Astrocyte (in vitro differentiated cells and primary cell): ENCODE results near the gene SMOC1. TPM values are rescaled to one million over a fixed set of nuclear protein-coding genes. Genes with fewer than 3 reads are reported as not detected.

ENCODE experiments used
- DNase-seq: peaks from one replicate; pipeline ENCODE4 v3.0.0-alpha.2; 2010; ENCODE audit warnings: low read depth
- FAIRE-seq: peaks from 2 replicates; lab custom pipeline; 2011; peaks lifted over from hg19 to GRCh38; lab: Jason Lieb, UNC
- H2AFZ ChIP-seq: 2 replicates; pipeline ENCODE4 v1.6.0; 2012; ENCODE audit warnings: low read depth, low read length, inconsistent platforms
- H3K27ac ChIP-seq: 2 replicates; pipeline ENCODE4 v1.5.1; 2011; ENCODE audit warnings: low read depth, low read length, inconsistent platforms
- H3K27me3 ChIP-seq: 2 replicates; pipeline ENCODE4 v1.6.0; 2011; ENCODE audit warnings: low read length, inconsistent platforms; ENCODE audit not compliant: insufficient read depth
- H3K36me3 ChIP-seq: 2 replicates; pipeline ENCODE4 v1.5.1; 2011; ENCODE audit warnings: low read length, inconsistent platforms; ENCODE audit not compliant: insufficient read depth
- H3K4me1 ChIP-seq: 2 replicates; pipeline ENCODE4 v1.5.1; 2011; ENCODE audit warnings: low read length, inconsistent platforms; ENCODE audit not compliant: insufficient read depth
- H3K4me2 ChIP-seq: 2 replicates; pipeline ENCODE4 v1.6.0; 2012; ENCODE audit warnings: low read length, inconsistent platforms
- H3K4me3 ChIP-seq: 2 replicates; pipeline ENCODE4 v1.5.1; 2011; ENCODE audit warnings: low read depth, mild to moderate bottlenecking, low read length, inconsistent platforms; ENCODE audit not compliant: insufficient read depth
- H3K79me2 ChIP-seq: 2 replicates; pipeline ENCODE4 v1.6.0; 2012; ENCODE audit warnings: mild to moderate bottlenecking, low read length, inconsistent platforms; ENCODE audit not compliant: insufficient read depth
- H3K9ac ChIP-seq: 2 replicates; pipeline ENCODE4 v1.6.0; 2012; ENCODE audit warnings: mild to moderate bottlenecking, low read length, inconsistent platforms
- H3K9me3 ChIP-seq: 2 replicates; pipeline ENCODE4 v1.5.1; 2012; ENCODE audit warnings: low read depth, mild to moderate bottlenecking, low read length, inconsistent platforms; ENCODE audit not compliant: insufficient read depth
- H4K20me1 ChIP-seq: 2 replicates; pipeline ENCODE4 v1.6.0; 2012; ENCODE audit warnings: low read length, inconsistent platforms; ENCODE audit not compliant: insufficient read depth
- H3K27ac Mint-ChIP-seq: one replicate; pipeline ENCODE4 v1.8.0; 2021; ENCODE audit warnings: mild to moderate bottlenecking, mixed read lengths; ENCODE audit not compliant: unreplicated experiment
- H3K27me3 Mint-ChIP-seq: one replicate; pipeline ENCODE4 v1.8.0; 2021; ENCODE audit warnings: low read depth, mixed read lengths; ENCODE audit not compliant: unreplicated experiment
- H3K36me3 Mint-ChIP-seq: one replicate; pipeline ENCODE4 v1.8.0; 2021; ENCODE audit warnings: low read depth, mixed read lengths; ENCODE audit not compliant: unreplicated experiment
- H3K4me1 Mint-ChIP-seq: one replicate; pipeline ENCODE4 v1.8.0; 2021; ENCODE audit warnings: low read depth, mixed read lengths; ENCODE audit not compliant: unreplicated experiment
- H3K4me3 Mint-ChIP-seq: one replicate; pipeline ENCODE4 v1.8.0; 2021; ENCODE audit warnings: mild to moderate bottlenecking, moderate library complexity, mixed read lengths; ENCODE audit not compliant: unreplicated experiment
- H3K9me3 Mint-ChIP-seq: one replicate; pipeline ENCODE4 v1.8.0; 2021; ENCODE audit warnings: mild to moderate bottlenecking, mixed read lengths; ENCODE audit not compliant: unreplicated experiment
- CTCF ChIP-seq: IDR thresholded peaks from 2 replicates; pipeline ENCODE4 v1.5.1; 2011; ENCODE audit warnings: low read depth, mild to moderate bottlenecking, inconsistent platforms, low read length, moderate library complexity; ENCODE audit not compliant: insufficient read depth
- EZH2 ChIP-seq: IDR thresholded peaks from 2 replicates; pipeline ENCODE4 v1.6.1; 2012; ENCODE audit warnings: mild to moderate bottlenecking, low read length, inconsistent platforms; ENCODE audit not compliant: insufficient read depth
- total RNA-seq: library from RNA; stranded (reverse); gene quantifications from 2 replicates; pipeline ENCODE4 v1.2.1, GENCODE V29; 2021

Gene SMOC1
- total RNA-seq, 1 donor from 2014 or later = 0.16 TPM

DNA sequence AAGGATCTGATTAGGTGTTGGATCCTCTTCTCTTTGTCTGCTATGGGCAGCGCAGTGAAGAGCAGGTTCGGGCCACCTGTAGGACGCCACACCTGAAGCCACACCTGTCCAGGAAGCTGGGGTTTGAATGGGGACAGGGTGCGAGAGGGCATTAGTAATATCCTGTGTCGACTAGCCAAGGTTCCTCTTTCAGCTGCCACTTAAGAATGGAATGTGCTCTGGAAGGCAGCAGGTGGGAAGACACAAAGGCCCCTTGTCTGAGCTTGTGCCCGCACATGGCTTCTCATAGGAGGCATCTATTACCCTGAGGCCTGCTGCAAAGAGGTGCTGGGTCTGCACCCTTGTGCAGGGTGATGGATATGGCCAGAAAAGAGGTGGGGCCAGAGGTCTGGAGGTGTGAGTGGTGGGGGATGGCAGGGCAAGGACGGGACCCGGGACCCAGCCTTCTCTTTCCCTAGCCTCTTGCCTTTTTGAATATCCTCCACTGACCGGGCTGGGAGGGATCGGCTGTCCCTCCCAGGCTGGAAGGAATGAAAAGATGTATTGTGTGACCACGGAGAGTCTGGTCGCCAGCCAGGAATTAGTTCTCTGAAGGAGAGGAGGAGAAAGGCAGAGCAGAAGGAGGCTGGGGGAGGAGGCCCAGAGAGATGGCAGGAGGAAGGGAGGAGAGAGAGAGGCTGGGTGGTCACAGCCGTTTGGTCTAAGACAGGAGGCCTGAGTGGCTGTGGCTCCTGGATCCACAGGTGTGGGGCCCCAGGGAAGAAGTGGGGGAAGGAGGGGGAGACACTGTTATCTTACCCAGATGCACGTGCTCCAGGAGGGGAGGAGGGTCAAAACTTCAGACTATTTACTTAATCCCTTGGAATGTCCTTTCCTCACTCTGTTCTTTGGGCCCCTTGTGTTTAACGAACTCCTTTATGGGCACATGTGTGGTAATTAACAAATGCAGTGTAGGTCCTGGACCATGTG, 101.5 kb downstream of the SMOC1 start:
- Histone ChIP-seq H3K27me3 (no peaks in the 10 kb centered on the region), H3K27ac (no peak overlapping the region), H3K4me2 (no peak overlapping the region), H3K4me1 (no peaks in the 10 kb centered on the region), H4K20me1 (no peaks in the 10 kb centered on the region), H3K9ac (no peak overlapping the region), H3K9me3 (no peaks in the 10 kb centered on the region), H3K36me3 (no peaks in the 10 kb centered on the region), H3K4me3 (no peak overlapping the region), H2AFZ (no peak overlapping the region), H3K79me2 (no peaks in the 10 kb centered on the region)
- Mint-ChIP-seq H3K4me3 (no peak overlapping the region), H3K4me1 (peaks cover 5% of the 10 kb centered on the region), H3K36me3 (no peaks in the 10 kb centered on the region), H3K27me3 (peaks cover 17% of the 10 kb centered on the region), H3K9me3 (peaks cover 6% of the 10 kb centered on the region), H3K27ac (peak overlapping the region; percentile 15)
- FAIRE-seq (no peak), DNase-seq (no peak)
- no peak for TF ChIP-seq EZH2
- TF ChIP-seq CTCF = no peak

GRCh38 chr14:69982220-69982839, 103.1 kb downstream of the SMOC1 start:
- Histone ChIP-seq H3K9ac (no peak overlapping the region), H3K4me2 (no peak overlapping the region), H3K27ac (no peak overlapping the region), H2AFZ (no peak overlapping the region), H3K36me3 (no peaks in the 10 kb centered on the region), H4K20me1 (no peaks in the 10 kb centered on the region), H3K4me1 (no peaks in the 10 kb centered on the region), H3K9me3 (no peaks in the 10 kb centered on the region), H3K27me3 (no peaks in the 10 kb centered on the region), H3K4me3 (no peak overlapping the region), H3K79me2 (no peaks in the 10 kb centered on the region)
- no peak overlapping the region for H3K4me3 Mint-ChIP-seq
- TF ChIP-seq CTCF (no peak), EZH2 (no peak)
- H3K36me3 Mint-ChIP-seq = no peaks in the 10 kb centered on the region
- no peak for FAIRE-seq
- H3K27me3 Mint-ChIP-seq = peaks cover 9% of the 10 kb centered on the region
- H3K27ac Mint-ChIP-seq = no peak overlapping the region
- peaks cover 5% of the 10 kb centered on the region for H3K4me1 Mint-ChIP-seq
- peaks cover 4% of the 10 kb centered on the region for H3K9me3 Mint-ChIP-seq
- no peak for DNase-seq
